K562 (cell line): ENCODE results near the gene TMTC2. TPM values are rescaled to one million over a fixed set of nuclear protein-coding genes. Genes with fewer than 3 reads are reported as not detected.

Source experiments
- ATAC-seq: fragments of 200-7000 bp; cut with Tn5 transposase; 3 replicates; pipeline ENCODE4 v1.9.1; 2020; ENCODE audit warnings: moderate library complexity
- BruUV-seq: library from RNA; stranded (reverse); fragments of 400-500 nt; replicated peaks from 2 replicates; lab custom pipeline; 2021; lab: Mats Ljungman, UMichigan
- CTCF ChIA-PET: fragments of 300-600 bp; formaldehyde crosslinking; extraction: SDS; loops from one replicate; lab custom pipeline; 2021; ENCODE audit warnings: low intra/inter-chr PET ratio; lab: Yijun Ruan, JAX
- POLR2A ChIA-PET: fragments of 300-600, 350-650 bp; sonication (Branson Sonifier 250); formaldehyde crosslinking; extraction: SDS; loops from one replicate; lab custom pipeline; 2021; ENCODE audit warnings: antibody characterized with exemption, inconsistent platforms; lab: Yijun Ruan, JAX
- DNase-seq, 4 experiments: peaks; one replicate each; pipeline versions ENCODE4 v3.0.0 to v3.0.0-alpha.2; 2011 to 2018; ENCODE audit warnings: low spot score in 3 of 4, mixed read lengths in 3 of 4; ENCODE audit errors: extremely low read depth in 1 of 4
- FAIRE-seq: peaks from 2 replicates; lab custom pipeline; 2011; peaks lifted over from hg19 to GRCh38; lab: Jason Lieb, UNC
- H2AFZ ChIP-seq: 2 replicates; pipeline ENCODE4 v1.6.0; 2011; ENCODE audit warnings: low read depth, low read length, control low read depth, inconsistent platforms
- H3K27ac ChIP-seq: fragments of 200-600 bp; 3 replicates; pipeline ENCODE4 v1.8.0; 2011; ENCODE audit warnings: low read depth, mild to moderate bottlenecking, control low read depth, inconsistent platforms, low read length, moderate library complexity, mixed read lengths; ENCODE audit errors: extremely low read depth
- H3K27me3 ChIP-seq, 2 experiments: fragments of 300-600 bp in 1 of 2; 2 replicates in 1 of 2; 3 replicates in 1 of 2; pipeline versions ENCODE4 v1.6.0 to v1.8.0; 2011; ENCODE audit warnings: inconsistent platforms in 2 of 2, low read length in 2 of 2, mild to moderate bottlenecking in 1 of 2, mixed read lengths in 1 of 2, moderate library complexity in 1 of 2; ENCODE audit not compliant: control insufficient read depth in 2 of 2, insufficient read depth in 2 of 2
- H3K36me3 ChIP-seq: fragments of 300-600 bp; 3 replicates; pipeline ENCODE4 v1.8.0; 2011; ENCODE audit warnings: mild to moderate bottlenecking, low read length, inconsistent platforms; ENCODE audit not compliant: control insufficient read depth, insufficient read depth
- H3K4me1 ChIP-seq, 2 experiments: fragments of 200-600 bp in 1 of 2; replicated peaks in 1 of 2; 2 replicates in 1 of 2; 3 replicates in 1 of 2; pipeline versions ENCODE4 v1.5.1 to v1.8.0; 2011; ENCODE audit warnings: inconsistent platforms in 2 of 2, low read length in 2 of 2, mild to moderate bottlenecking in 1 of 2, mixed read lengths in 1 of 2, moderate library complexity in 1 of 2; ENCODE audit not compliant: control insufficient read depth in 2 of 2, insufficient read depth in 2 of 2
- H3K4me2 ChIP-seq: 2 replicates; pipeline ENCODE4 v1.6.1; 2011; ENCODE audit warnings: low read length, control low read depth, inconsistent platforms, mixed read lengths; ENCODE audit not compliant: insufficient read depth
- H3K4me3 ChIP-seq: fragments of 200-600 bp; sonication (generic), shearing (Covaris generic); 2 replicates; pipeline ENCODE4 v1.5.1; 2016; ENCODE audit warnings: control low read depth, inconsistent platforms
- H3K79me2 ChIP-seq: fragments of 200-600 bp; 3 replicates; pipeline ENCODE4 v1.8.0; 2011; ENCODE audit warnings: low read length, inconsistent platforms; ENCODE audit not compliant: control insufficient read depth, insufficient read depth
- H3K9ac ChIP-seq, 2 experiments: 2 replicates each; pipeline versions ENCODE4 v1.6.0 to v1.6.1; 2011; ENCODE audit warnings: low read depth in 2 of 2, low read length in 2 of 2, control low read depth in 1 of 2, inconsistent platforms in 1 of 2, mild to moderate bottlenecking in 1 of 2, mixed read lengths in 1 of 2; ENCODE audit not compliant: insufficient read depth in 1 of 2
- H3K9me1 ChIP-seq: one replicate; pipeline ENCODE4 v1.6.0; 2011; ENCODE audit warnings: inconsistent platforms, mild to moderate bottlenecking, low read length, moderate library complexity; ENCODE audit not compliant: control insufficient read depth, insufficient read depth
- H3K9me3 ChIP-seq: replicated peaks from 2 replicates; pipeline ENCODE4 v1.5.1; 2011; ENCODE audit warnings: low read depth, low read length, inconsistent platforms; ENCODE audit not compliant: control insufficient read depth, insufficient read depth
- H4K20me1 ChIP-seq: replicated peaks from 2 replicates; pipeline ENCODE4 v1.6.1; 2011; ENCODE audit warnings: low read length, inconsistent platforms, mixed read lengths; ENCODE audit not compliant: control insufficient read depth, insufficient read depth
- DIDO1 ChIP-seq: fragments of 450-650 bp; IDR thresholded peaks from 2 replicates; pipeline ENCODE4 v1.6.1; 2016; ENCODE audit warnings: low read depth, missing biosample characterization, missing genetic modification characterization
- ESRRA ChIP-seq: fragments of 450-650 bp; IDR thresholded peaks from 2 replicates; pipeline ENCODE4 v1.6.1; 2014; ENCODE audit warnings: low read depth, mild to moderate bottlenecking, moderate library complexity, borderline replicate concordance
- ETS1 ChIP-seq: conservative IDR thresholded peaks from 2 replicates; pipeline ENCODE4 v1.6.1; 2011; ENCODE audit warnings: low read depth, mild to moderate bottlenecking, low read length; ENCODE audit not compliant: control insufficient read depth
- HMBOX1 ChIP-seq: sonication (generic); IDR thresholded peaks from 2 replicates; pipeline ENCODE4 v1.6.1; 2016
- MLX ChIP-seq, 2 experiments: fragments of 450-650 bp in 1 of 2; sonication (generic) in 1 of 2; formaldehyde crosslinking; conservative IDR thresholded peaks; 2 replicates each; pipeline versions ENCODE4 v1.4.0 to v1.8.1; 2020 to 2022; ENCODE audit warnings: mild to moderate bottlenecking in 1 of 2, missing genetic modification reagents in 1 of 2
- NFRKB ChIP-seq: fragments of 450-650 bp; IDR thresholded peaks from 2 replicates; pipeline ENCODE4 v1.6.1; 2016; ENCODE audit warnings: low read depth
- PATZ1 ChIP-seq: fragments of 250-450 bp; sonication (Bioruptor Pico); IDR thresholded peaks from 2 replicates; pipeline ENCODE4 v1.5.0; 2020; ENCODE audit warnings: mild to moderate bottlenecking, borderline replicate concordance
- POLR2G ChIP-seq: fragments of 200-400 bp; formaldehyde crosslinking; IDR thresholded peaks from 2 replicates; pipeline ENCODE4 v1.6.1; 2017; ENCODE audit warnings: low read depth, mild to moderate bottlenecking, antibody characterized with exemption, low read length, moderate library complexity
- RBFOX2 ChIP-seq: fragments of 200-400 bp; formaldehyde crosslinking; IDR thresholded peaks from 2 replicates; pipeline ENCODE4 v1.6.1; 2017; ENCODE audit warnings: low read depth, mild to moderate bottlenecking, low read length, moderate library complexity
- SMC3 ChIP-seq: conservative IDR thresholded peaks from 2 replicates; pipeline ENCODE4 v1.6.1; 2011; ENCODE audit warnings: low read depth, low read length, improper control_type of control experiment; ENCODE audit not compliant: insufficient read depth
- ZKSCAN3 ChIP-seq: fragments of 250-450 bp; sonication (Bioruptor Pico); IDR thresholded peaks from 2 replicates; pipeline ENCODE4 v1.4.0; 2020
- ZNF134 ChIP-seq: fragments of 250-450 bp; sonication (Bioruptor Pico); conservative IDR thresholded peaks from 2 replicates; pipeline ENCODE4 v1.4.0; 2020
- ZNF589 ChIP-seq: fragments of 200-800 bp; sonication (Bioruptor generic); IDR thresholded peaks from 2 replicates; pipeline ENCODE4 v1.6.1; 2016; ENCODE audit warnings: low read depth, missing genetic modification characterization, missing compliant biosample characterization
- ZNF785 ChIP-seq: fragments of 250-450 bp; sonication (Bioruptor Pico); IDR thresholded peaks from 2 replicates; pipeline ENCODE4 v1.4.0; 2020; ENCODE audit warnings: mild to moderate bottlenecking
- WGBS: fragments of 100-300 bp; shearing (Covaris generic); methylation state at CpG from one replicate; pipeline ENCODE4 v1.1.6; 2016; ENCODE audit warnings: low coverage, mixed read lengths; ENCODE audit not compliant: insufficient coverage; ENCODE audit errors: missing lambda C conversion rate; 5-methylcytosine and 5-hydroxymethylcytosine counted together
- in situ Hi-C: fragments of 300-500 bp; cut with MboI; formaldehyde crosslinking; loops from 4 replicates; pipeline ENCODE4 v1.15.0; 2018; ENCODE audit warnings: inconsistent platforms, mixed read lengths
- intact Hi-C: fragments of 100-400 bp; cut with micrococcal nuclease; formaldehyde crosslinking; loops from 2 replicates; pipeline ENCODE4 v1.14.2; 2022
- polyA plus RNA-seq, 8 experiments: library from polyadenylated mRNA; depleted of rRNA in 4 of 8; stranded (reverse) in 5 of 8; unstranded in 3 of 8; fragments of >200 nt; fragmentation: Nextera tagmentation in 2 of 8; fragmentation: Illumina TruSeq in 1 of 8; extraction: Ambion mirVana in 2 of 8; extraction: Trizol in 1 of 8; gene quantifications; 2 replicates each; pipeline versions ENCODE4 v1.2.1 to v1.2.3, GENCODE V29; 2011 to 2014; ENCODE audit warnings: inconsistent platforms in 1 of 8, missing spikeins in 1 of 8
- total RNA-seq, 7 experiments: library from RNA; depleted of rRNA in 6 of 7; stranded (reverse); fragments of >200 nt in 6 of 7; fragmentation: Illumina TruSeq in 2 of 7; extraction: Trizol in 2 of 7; gene quantifications; 2 replicates each; pipeline versions ENCODE4 v1.2.1 to v1.2.3, GENCODE V29; 2011 to 2021; ENCODE audit warnings: low replicate concordance in 1 of 7

TMTC2 gene
- total and polyA plus RNA-seq, 9 of the 15 experiments (the other 6 are each of a cell fraction or from before 2014, with no cell fraction given): 0.29 to 1.1 (median 0.55) TPM

- H3K79me2 ChIP-seq: no peaks in the 10 kb centered on the region
- no peaks in the 10 kb centered on the region for H4K20me1 ChIP-seq
- in situ Hi-C loops: no loop called here
- DNase-seq (no peak), FAIRE-seq (no peak), ATAC-seq (no peak)
- WGBS: 60% methylated on average over 2 of the region's 2 CpGs
- 0 out of 2 replicates have a peak overlapping the region, but pooled peaks have one; percentile 28 for H2AFZ ChIP-seq
- H3K27me3 ChIP-seq: no peaks in the 10 kb centered on the region
- H3K9ac ChIP-seq: no peak overlapping the region
- no TSS peak for BruUV-seq
- no peaks in the 10 kb centered on the region; the same call in 1 of the 2 replicates for H3K9me3 ChIP-seq
- no peak overlapping the region for H3K4me2 ChIP-seq
- H3K27ac ChIP-seq: no peak overlapping the region
- peaks cover 0 to 6% of the 10 kb centered on the region in 2 experiments; a peak in 2 of 5 replicates for H3K4me1 ChIP-seq
- no peaks in the 10 kb centered on the region for H3K36me3 ChIP-seq
- no peaks in the 10 kb centered on the region for H3K9me1 ChIP-seq
- intact Hi-C loops: no loop called here
- no peak overlapping the region for H3K4me3 ChIP-seq
- POLR2A ChIA-PET: interaction anchor here (0.6 to 1.0 kb wide), 2 partner anchors 11 to 107 kb away, joined by 3 to 4 read pairs; no protein-coding TSS in a partner anchor
- CTCF ChIA-PET: no interaction called here
- TF ChIP-seq NFRKB (no peak), PATZ1 (CRISPR knock-in tag) (no peak), ZNF589 (CRISPR knock-in tag) (no peak), DIDO1 (no peak), ETS1 (no peak), RBFOX2 (no peak), HMBOX1 (no peak), MLX (CRISPR knock-in tag; conservative IDR thresholded peaks at IDR 0.05) (no peak), SMC3 (no peak), ESRRA (no peak), ZKSCAN3 (CRISPR knock-in tag) (no peak), ZNF785 (no peak), ZNF134 (CRISPR knock-in tag) (no peak), POLR2G (no peak)
Observed at GRCh38 chr12:83145325-83145840, 458.7 kb downstream of the TMTC2 start.
